Fibroblast of mammary gland (primary cell): ENCODE results near the gene NFAT5.
"Not testable (repeated sequence)": the region's sequence is repeated elsewhere in the genome, so short reads cannot be mapped to it uniquely, and the experiment has no call there.

Source experiments
- DNase-seq: peaks from one replicate; pipeline ENCODE4 v3.0.0-alpha.2; 2010; ENCODE audit warnings: low read depth
- H3K4me3 ChIP-seq: 2 replicates; pipeline ENCODE4 v1.5.1; 2011; ENCODE audit warnings: low read depth, mild to moderate bottlenecking, low read length, moderate library complexity; ENCODE audit not compliant: control insufficient read depth
- CTCF ChIP-seq: conservative IDR thresholded peaks from 2 replicates; pipeline ENCODE4 v1.5.1; 2011; ENCODE audit warnings: low read depth, low read length, inconsistent platforms; ENCODE audit not compliant: control insufficient read depth, insufficient read depth

Gene NFAT5, protein sequence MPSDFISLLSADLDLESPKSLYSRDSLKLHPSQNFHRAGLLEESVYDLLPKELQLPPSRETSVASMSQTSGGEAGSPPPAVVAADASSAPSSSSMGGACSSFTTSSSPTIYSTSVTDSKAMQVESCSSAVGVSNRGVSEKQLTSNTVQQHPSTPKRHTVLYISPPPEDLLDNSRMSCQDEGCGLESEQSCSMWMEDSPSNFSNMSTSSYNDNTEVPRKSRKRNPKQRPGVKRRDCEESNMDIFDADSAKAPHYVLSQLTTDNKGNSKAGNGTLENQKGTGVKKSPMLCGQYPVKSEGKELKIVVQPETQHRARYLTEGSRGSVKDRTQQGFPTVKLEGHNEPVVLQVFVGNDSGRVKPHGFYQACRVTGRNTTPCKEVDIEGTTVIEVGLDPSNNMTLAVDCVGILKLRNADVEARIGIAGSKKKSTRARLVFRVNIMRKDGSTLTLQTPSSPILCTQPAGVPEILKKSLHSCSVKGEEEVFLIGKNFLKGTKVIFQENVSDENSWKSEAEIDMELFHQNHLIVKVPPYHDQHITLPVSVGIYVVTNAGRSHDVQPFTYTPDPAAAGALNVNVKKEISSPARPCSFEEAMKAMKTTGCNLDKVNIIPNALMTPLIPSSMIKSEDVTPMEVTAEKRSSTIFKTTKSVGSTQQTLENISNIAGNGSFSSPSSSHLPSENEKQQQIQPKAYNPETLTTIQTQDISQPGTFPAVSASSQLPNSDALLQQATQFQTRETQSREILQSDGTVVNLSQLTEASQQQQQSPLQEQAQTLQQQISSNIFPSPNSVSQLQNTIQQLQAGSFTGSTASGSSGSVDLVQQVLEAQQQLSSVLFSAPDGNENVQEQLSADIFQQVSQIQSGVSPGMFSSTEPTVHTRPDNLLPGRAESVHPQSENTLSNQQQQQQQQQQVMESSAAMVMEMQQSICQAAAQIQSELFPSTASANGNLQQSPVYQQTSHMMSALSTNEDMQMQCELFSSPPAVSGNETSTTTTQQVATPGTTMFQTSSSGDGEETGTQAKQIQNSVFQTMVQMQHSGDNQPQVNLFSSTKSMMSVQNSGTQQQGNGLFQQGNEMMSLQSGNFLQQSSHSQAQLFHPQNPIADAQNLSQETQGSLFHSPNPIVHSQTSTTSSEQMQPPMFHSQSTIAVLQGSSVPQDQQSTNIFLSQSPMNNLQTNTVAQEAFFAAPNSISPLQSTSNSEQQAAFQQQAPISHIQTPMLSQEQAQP (N-terminal part only)

DNA sequence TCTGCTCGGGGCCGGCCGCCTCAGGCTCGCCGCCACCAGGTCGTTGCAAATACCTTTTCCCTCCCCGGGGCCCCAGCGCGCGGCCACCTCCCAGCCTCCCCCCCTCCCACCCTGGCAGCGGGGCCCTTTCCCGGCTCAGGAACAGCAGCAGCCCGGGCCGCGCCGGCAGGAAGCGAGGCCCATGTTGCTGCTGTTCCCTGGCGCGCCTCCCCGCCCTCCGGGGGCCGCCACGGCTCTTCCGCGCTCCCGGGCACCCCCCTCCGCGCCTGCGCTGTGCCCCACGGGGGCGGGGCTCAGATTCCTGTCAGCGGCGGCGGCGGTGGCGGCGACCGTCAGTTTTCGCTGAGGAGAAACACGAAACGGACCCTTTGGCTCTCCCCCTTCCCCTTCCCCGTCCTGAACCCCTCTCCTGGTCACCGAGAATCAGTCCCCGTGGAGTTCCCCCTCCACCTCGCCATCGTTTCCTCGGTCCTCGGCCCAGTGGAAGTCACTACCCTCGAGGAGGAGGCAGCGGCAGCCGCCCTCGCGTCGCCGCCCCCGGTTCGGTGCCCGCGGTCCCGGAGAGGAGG is at the start of gene NFAT5:
Gene NFAT5 (plus strand): TSS at position 296 of the 569 bp plus-strand sequence. CDS start 336 bp downstream, outside the sequence.
- TF ChIP-seq CTCF: no peak
- peak within 1 kb of the TSS; percentile 75 for H3K4me3 ChIP-seq
- DNase-seq: peak; percentile 61

DNA sequence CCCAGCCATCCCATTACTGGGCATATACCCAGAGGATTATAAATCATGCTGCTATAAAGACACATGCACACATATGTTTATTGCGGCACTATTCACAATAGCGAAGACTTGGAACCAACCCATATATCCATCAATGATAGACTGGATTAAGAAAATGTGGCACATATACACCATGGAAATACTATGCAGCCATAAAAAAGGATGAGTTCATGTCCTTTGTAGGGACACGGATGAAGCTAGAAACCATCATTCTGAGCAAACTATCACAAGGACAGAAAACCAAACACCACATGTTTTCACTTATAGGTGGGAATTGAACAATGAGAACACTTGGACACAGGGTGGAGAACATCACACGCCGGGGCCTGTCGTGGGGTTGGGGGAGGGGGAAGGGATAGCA is 47.9 kb upstream of the NFAT5 start:
- not testable (repeated sequence) for DNase-seq, H3K4me3 ChIP-seq

- no peak overlapping the region for H3K4me3 ChIP-seq
- DNase-seq: no peak
- no peak for TF ChIP-seq CTCF
These were observed 45.4 kb upstream of the NFAT5 start for GRCh38 chr16:69520413-69520799.

GRCh38 chr16:69520800-69521602 is 44.8 kb upstream of the NFAT5 start:
- no peak for TF ChIP-seq CTCF
- DNase-seq: no peak
- H3K4me3 ChIP-seq: no peak overlapping the region

- DNase-seq: no peak
- no peak overlapping the region for H3K4me3 ChIP-seq
- TF ChIP-seq CTCF: no peak
These were observed 43.7 kb upstream of the NFAT5 start for GRCh38 chr16:69522041-69522578.

DNA sequence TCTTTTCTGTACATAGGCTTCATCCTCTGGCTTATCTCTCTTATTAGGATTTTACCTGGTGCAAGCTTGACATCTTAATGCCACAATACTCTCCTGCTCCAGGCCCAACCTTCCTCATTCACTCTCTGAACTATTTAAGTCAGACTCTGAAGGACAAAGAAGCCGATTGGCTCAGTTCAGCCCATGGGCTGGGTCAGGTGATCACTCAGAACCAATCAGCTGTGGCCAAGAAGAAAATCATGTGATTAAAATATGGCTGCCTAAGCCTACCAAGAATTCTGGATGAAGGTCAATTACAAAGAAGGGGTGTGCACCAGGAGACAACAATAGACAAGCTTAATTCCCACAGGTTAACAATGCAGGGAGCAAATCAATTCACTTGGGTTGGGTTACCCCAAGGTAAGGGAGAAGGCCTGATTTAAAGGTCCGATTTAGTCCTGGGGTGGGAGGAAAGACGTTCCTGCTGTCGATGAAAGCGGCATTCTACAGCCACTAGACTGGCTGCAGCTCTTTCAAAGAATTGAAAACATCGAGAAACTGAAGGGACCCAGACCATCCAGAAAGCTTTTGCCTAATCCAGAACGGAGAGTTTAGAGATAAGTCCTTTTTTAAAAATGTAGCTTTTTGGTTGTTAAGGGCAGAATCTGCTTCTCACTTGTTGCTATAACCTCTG is 42.9 kb upstream of the NFAT5 start:
- no peak for TF ChIP-seq CTCF
- no peak for DNase-seq
- H3K4me3 ChIP-seq: no peak overlapping the region
